ENCODE measurements around the gene SMYD2.

GRCh38 chr1:214270097-214270650 is 10.8 kb upstream of the SMYD2 start:
- TF ChIP-seq POLR2A (IDR thresholded peaks at IDR 0.05; ENCODE audit: low read depth, low read length) (no peak), TAF1 (IDR thresholded peaks at IDR 0.05; ENCODE audit: borderline replicate concordance, low read depth, low read length) (no peak)
